Fibroblast of lung (primary cell): Measurements from ENCODE around the gene OFD1. TPM values are rescaled to one million over a fixed set of nuclear protein-coding genes. Genes with fewer than 3 reads are reported as not detected.
A peak's percentile ranks its signal among the peaks of the same experiment; 100 is the strongest.

Experiments used
- DNase-seq, 2 donors: peaks; one replicate each; pipeline versions ENCODE4 v3.0.0 to v3.0.0-alpha.2; 2010; ENCODE audit warnings: low read depth in 2 of 2
- H2AFZ ChIP-seq: 2 replicates; pipeline ENCODE4 v1.5.1; 2012; ENCODE audit warnings: low read length, control low read depth, inconsistent platforms
- H3K27ac ChIP-seq: 2 replicates; pipeline ENCODE4 v1.5.1; 2011; ENCODE audit warnings: low read length, control low read depth; ENCODE audit not compliant: insufficient read depth
- H3K27me3 ChIP-seq: 2 replicates; pipeline ENCODE4 v1.5.1; 2011; ENCODE audit warnings: mild to moderate bottlenecking, low read length; ENCODE audit not compliant: control insufficient read depth, insufficient read depth
- H3K36me3 ChIP-seq: 2 replicates; pipeline ENCODE4 v1.5.1; 2011; ENCODE audit warnings: low read length; ENCODE audit not compliant: control insufficient read depth, insufficient read depth
- H3K4me1 ChIP-seq: 2 replicates; pipeline ENCODE4 v1.5.1; 2011; ENCODE audit warnings: low read length; ENCODE audit not compliant: control insufficient read depth, insufficient read depth; ENCODE audit errors: extremely low read depth
- H3K4me2 ChIP-seq: 2 replicates; pipeline ENCODE4 v1.5.1; 2011; ENCODE audit warnings: low read length, control low read depth; ENCODE audit not compliant: insufficient read depth; ENCODE audit errors: extremely low read depth
- H3K4me3 ChIP-seq, 4 experiments: fragments of 200-600 bp in 1 of 4; sonication (generic) in 1 of 4; replicated peaks in 1 of 4; 2 replicates each; pipeline ENCODE4 v1.5.1; 2011 to 2016; ENCODE audit warnings: low read length in 4 of 4, low read depth in 3 of 4, mild to moderate bottlenecking in 3 of 4, control low read depth in 2 of 4, inconsistent platforms in 1 of 4, mixed read lengths in 1 of 4; ENCODE audit not compliant: insufficient read depth in 1 of 4; ENCODE audit errors: control extremely low read depth in 1 of 4
- H3K79me2 ChIP-seq: 2 replicates; pipeline ENCODE4 v1.5.1; 2012; ENCODE audit warnings: mild to moderate bottlenecking, low read length, inconsistent platforms; ENCODE audit not compliant: control insufficient read depth, insufficient read depth
- H3K9ac ChIP-seq: 2 replicates; pipeline ENCODE4 v1.5.1; 2011; ENCODE audit warnings: mild to moderate bottlenecking, low read length, control low read depth; ENCODE audit not compliant: insufficient read depth
- H3K9me3 ChIP-seq: 2 replicates; pipeline ENCODE4 v1.5.1; 2012; ENCODE audit warnings: low read depth, low read length; ENCODE audit not compliant: control insufficient read depth, insufficient read depth
- H4K20me1 ChIP-seq: 2 replicates; pipeline ENCODE4 v1.5.1; 2011; ENCODE audit warnings: low read length; ENCODE audit not compliant: control insufficient read depth, insufficient read depth; ENCODE audit errors: extremely low read depth
- CTCF ChIP-seq, 2 donors: IDR thresholded peaks in 1 of 2; conservative IDR thresholded peaks in 1 of 2; 1 replicate in 1 of 2; 2 replicates in 1 of 2; pipeline ENCODE4 v1.5.1; 2011 to 2012; ENCODE audit warnings: low read length in 2 of 2, control low read depth in 1 of 2, inconsistent platforms in 1 of 2, low read depth in 1 of 2, mild to moderate bottlenecking in 1 of 2
- EZH2 ChIP-seq: IDR thresholded peaks from 2 replicates; pipeline ENCODE4 v1.5.1; 2012; ENCODE audit warnings: low read length, control low read depth, mild to moderate bottlenecking; ENCODE audit errors: missing control alignments
- polyA minus RNA-seq: library from RNA; depleted of rRNA, polyadenylated mRNA; stranded (reverse); fragments of >200 nt; gene quantifications from 2 replicates; pipeline ENCODE4 v1.2.3, GENCODE V29; 2011; ENCODE audit warnings: low replicate concordance
- polyA plus RNA-seq, 2 donors: library from polyadenylated mRNA; depleted of rRNA in 1 of 2; stranded (reverse) in 1 of 2; unstranded in 1 of 2; fragments of >200 nt; gene quantifications; 2 replicates each; pipeline ENCODE4 v1.2.1, GENCODE V29; 2011 to 2012; ENCODE audit warnings: missing spikeins in 1 of 2
- total RNA-seq: library from RNA; depleted of rRNA; stranded (reverse); fragments of >200 nt; gene quantifications from 2 replicates; pipeline ENCODE4 v1.2.1, GENCODE V29; 2014

The OFD1 gene
- total RNA-seq (11.3 and 15.5 TPM in 2 replicates), polyA plus RNA-seq (7.6 and 8.2 TPM in 2 replicates), polyA minus RNA-seq (4.1 and 4.5 TPM in 2 replicates)
- 8.4 and 8.7 TPM in 2 replicates for polyA plus RNA-seq (2012)

GRCh38 chrX:13734278-13735172 lies at the start of gene OFD1, which contains the start of gene TRAPPC2:
OFD1 (plus strand) TSS chrX:13734748; CDS start chrX:13735072, 324 bp downstream.
TRAPPC2 (minus strand) TSS chrX:13734620; CDS start chrX:13719963, 14,657 bp downstream.
- H3K36me3 ChIP-seq = no peaks in the 10 kb centered on the region
- no peak for TF ChIP-seq EZH2
- TF ChIP-seq CTCF (conservative IDR thresholded peaks at IDR 0.05 in 1 of 2, IDR thresholded peaks at IDR 0.05 in 1 of 2; ENCODE audit: low read depth in 1 of 2, low read length in 2 of 2) = no peak

GRCh38 chrX:13685126-13685763 lies 49.3 kb upstream of the OFD1 start:
- H3K4me3 ChIP-seq = no peak overlapping the region

More at GRCh38 chrX:13734278-13735172, at the start of gene OFD1, which contains the start of gene TRAPPC2:
- no peaks in the 10 kb centered on the region for H3K9me3 ChIP-seq
- no peaks in the 10 kb centered on the region for H3K27me3 ChIP-seq
- peak within 1 kb of the TSS; percentile 67 for H3K27ac ChIP-seq
- DNase-seq = peak; percentile 94 to 95
- no peaks in the 10 kb centered on the region for H4K20me1 ChIP-seq
- H3K9ac ChIP-seq = peak within 1 kb of the TSS; percentile 77
- no peaks in the 10 kb centered on the region for H3K4me1 ChIP-seq
- peak within 1 kb of the TSS; percentile 79 for H3K4me2 ChIP-seq
- H3K79me2 ChIP-seq = peaks cover 23% of the 10 kb centered on the region
- H2AFZ ChIP-seq = peak within 1 kb of the TSS; percentile 68
- peak within 1 kb of the TSS; percentile 72 to 94 (median 82) for H3K4me3 ChIP-seq

More at GRCh38 chrX:13685126-13685763, 49.3 kb upstream of the OFD1 start:
- DNase-seq = peak in 1 of 2 donors; percentile 43
- Histone ChIP-seq H3K9me3 (no peaks in the 10 kb centered on the region), H3K4me2 (no peak overlapping the region), H4K20me1 (no peaks in the 10 kb centered on the region), H3K36me3 (no peaks in the 10 kb centered on the region), H3K4me1 (no peaks in the 10 kb centered on the region), H3K27ac (no peak overlapping the region), H3K79me2 (peaks cover 9% of the 10 kb centered on the region), H3K9ac (no peak overlapping the region), H2AFZ (no peak overlapping the region), H3K27me3 (no peaks in the 10 kb centered on the region)
- TF ChIP-seq EZH2 = no peak
- no peak for TF ChIP-seq CTCF (conservative IDR thresholded peaks at IDR 0.05 in 1 of 2, IDR thresholded peaks at IDR 0.05 in 1 of 2; ENCODE audit: low read depth in 1 of 2, low read length in 2 of 2)
